Esophagus (tissue), 2 donors: ENCODE results near the gene CKS1B. TPM values are rescaled to one million over a fixed set of nuclear protein-coding genes. Genes with fewer than 3 reads are reported as not detected.

ENCODE experiments used
- H3K27ac ChIP-seq, 2 donors: one replicate each; pipeline ENCODE4 v1.5.1; 2013; ENCODE audit warnings: low read depth in 2 of 2, mild to moderate bottlenecking in 2 of 2, inconsistent platforms in 1 of 2, low read length in 1 of 2, moderate library complexity in 1 of 2
- H3K27me3 ChIP-seq, 2 donors: one replicate each; pipeline ENCODE4 v1.6.1; 2013; ENCODE audit warnings: low read length in 2 of 2, control low read depth in 1 of 2, mild to moderate bottlenecking in 1 of 2; ENCODE audit not compliant: insufficient read depth in 2 of 2, control insufficient read depth in 1 of 2
- H3K36me3 ChIP-seq, 2 donors: one replicate each; pipeline ENCODE4 v1.6.1; 2013; ENCODE audit warnings: low read length in 1 of 2; ENCODE audit not compliant: control insufficient read depth in 2 of 2, insufficient read depth in 2 of 2
- H3K4me1 ChIP-seq, 2 donors: one replicate each; pipeline ENCODE4 v1.6.1; 2013; ENCODE audit warnings: low read length in 1 of 2; ENCODE audit not compliant: control insufficient read depth in 2 of 2, insufficient read depth in 2 of 2
- H3K4me3 ChIP-seq, 2 donors: one replicate each; pipeline ENCODE4 v1.5.1; 2013; ENCODE audit warnings: low read length in 2 of 2, mild to moderate bottlenecking in 2 of 2, low read depth in 1 of 2, moderate library complexity in 1 of 2
- H3K9me3 ChIP-seq, 2 donors: one replicate each; pipeline ENCODE4 v1.6.1; 2013; ENCODE audit warnings: mild to moderate bottlenecking in 2 of 2, low read depth in 1 of 2, low read length in 1 of 2, moderate library complexity in 1 of 2; ENCODE audit not compliant: control insufficient read depth in 2 of 2, insufficient read depth in 1 of 2
- WGBS, 2 donors: extraction: QIAGEN DNeasy Blood & Tissue Kit; methylation state at CpG; one replicate each; pipeline ENCODE4 v1.1.7; 2013; 5-methylcytosine and 5-hydroxymethylcytosine counted together
- polyA plus RNA-seq, 2 donors: library from polyadenylated mRNA; stranded (reverse); fragments of 200-250 nt; gene quantifications; one replicate each; pipeline ENCODE4 v1.2.3, GENCODE V29; 2013
- donor health status: healthy with polysubstance abuse.
- donor health status: Bipolar disorder and iron deficiency.

The CKS1B gene
- polyA plus RNA-seq, 2 donors: 8.9 to 74.3 TPM

GRCh38 chr1:154937988-154938386, 36.5 kb upstream of the CKS1B start:
- peaks cover 12 to 20% of the 10 kb centered on the region in 2 donors for H3K4me1 ChIP-seq
- no peaks in the 10 kb centered on the region for H3K9me3 ChIP-seq
- no peaks in the 10 kb centered on the region for H3K36me3 ChIP-seq
- H3K27me3 ChIP-seq: no peaks in the 10 kb centered on the region
- peak overlapping the region; percentile 99 to 100 for H3K27ac ChIP-seq
- H3K4me3 ChIP-seq: peak overlapping the region in 1 of 2 donors; percentile 62
- 64 to 66% methylated on average over 8 of the region's 8 CpGs for WGBS, 2 donors

GRCh38 chr1:154938604-154939399, 35.7 kb upstream of the CKS1B start:
- no peaks in the 10 kb centered on the region for H3K36me3 ChIP-seq
- 85 to 93% methylated on average over 7 of the region's 7 CpGs for WGBS, 2 donors
- H3K27ac ChIP-seq: peak overlapping the region; percentile 99 to 100
- H3K4me1 ChIP-seq: peaks cover 12 to 20% of the 10 kb centered on the region in 2 donors
- H3K9me3 ChIP-seq: no peaks in the 10 kb centered on the region
- H3K4me3 ChIP-seq: no peak overlapping the region
- H3K27me3 ChIP-seq: no peaks in the 10 kb centered on the region

- H3K9me3 ChIP-seq: no peaks in the 10 kb centered on the region
- peaks cover 10 to 20% of the 10 kb centered on the region in 2 donors for H3K4me1 ChIP-seq
- H3K27me3 ChIP-seq: no peaks in the 10 kb centered on the region
- 80 to 82% methylated on average over 1 of the region's 1 CpG for WGBS, 2 donors
- H3K4me3 ChIP-seq: no peak overlapping the region
- no peaks in the 10 kb centered on the region for H3K36me3 ChIP-seq
- H3K27ac ChIP-seq: peak overlapping the region; percentile 42 to 100
These were observed 34.3 kb upstream of the CKS1B start for GRCh38 chr1:154940213-154940560.

GRCh38 chr1:154940651-154941194, 33.8 kb upstream of the CKS1B start:
- WGBS, 2 donors: 64% methylated on average over 8 of the region's 8 CpGs
- Histone ChIP-seq H3K36me3 (peaks cover 0 to 2% of the 10 kb centered on the region in 2 donors), H3K27ac (peak overlapping the region; percentile 42 to 100), H3K27me3 (no peaks in the 10 kb centered on the region), H3K4me3 (no peak overlapping the region), H3K9me3 (no peaks in the 10 kb centered on the region), H3K4me1 (peaks cover 8 to 20% of the 10 kb centered on the region in 2 donors)

GRCh38 chr1:154941333-154942013, 33.0 kb upstream of the CKS1B start:
- 66 to 75% methylated on average over 5 of the region's 5 CpGs for WGBS, 2 donors
- no peaks in the 10 kb centered on the region for H3K27me3 ChIP-seq
- H3K4me1 ChIP-seq: peaks cover 8 to 16% of the 10 kb centered on the region in 2 donors

GRCh38 chr1:154943649-154944400, 30.7 kb upstream of the CKS1B start:
- peaks cover 8 to 13% of the 10 kb centered on the region in 2 donors for H3K4me1 ChIP-seq
- WGBS, 2 donors: 36 to 40% methylated on average over 6 of the region's 6 CpGs

More at GRCh38 chr1:154941333-154942013, 33.0 kb upstream of the CKS1B start:
- no peaks in the 10 kb centered on the region for H3K9me3 ChIP-seq
- H3K4me3 ChIP-seq: no peak overlapping the region
- H3K27ac ChIP-seq: peak overlapping the region; percentile 29 to 80
- H3K36me3 ChIP-seq: peaks cover 0 to 8% of the 10 kb centered on the region in 2 donors

GRCh38 chr1:154944401-154945159, 29.9 kb upstream of the CKS1B start:
- Histone ChIP-seq H3K36me3 (peaks cover 4 to 24% of the 10 kb centered on the region in 2 donors), H3K27ac (peak overlapping the region in 1 of 2 donors; percentile 18), H3K27me3 (no peaks in the 10 kb centered on the region), H3K4me3 (no peak overlapping the region), H3K4me1 (peaks cover 8 to 13% of the 10 kb centered on the region in 2 donors), H3K9me3 (no peaks in the 10 kb centered on the region)
- WGBS, 2 donors: 41 to 52% methylated on average over 9 of the region's 9 CpGs

More at GRCh38 chr1:154943649-154944400, 30.7 kb upstream of the CKS1B start:
- no peaks in the 10 kb centered on the region for H3K9me3 ChIP-seq
- no peak overlapping the region for H3K4me3 ChIP-seq
- peaks cover 4 to 24% of the 10 kb centered on the region in 2 donors for H3K36me3 ChIP-seq
- no peaks in the 10 kb centered on the region for H3K27me3 ChIP-seq
- peak overlapping the region in 1 of 2 donors; percentile 18 for H3K27ac ChIP-seq

GRCh38 chr1:154945160-154945961, 29.1 kb upstream of the CKS1B start:
- 81 to 84% methylated on average over 15 of the region's 15 CpGs for WGBS, 2 donors
- peaks cover 3 to 8% of the 10 kb centered on the region in 2 donors for H3K4me1 ChIP-seq
- H3K27me3 ChIP-seq: no peaks in the 10 kb centered on the region
- H3K36me3 ChIP-seq: peaks cover 4 to 26% of the 10 kb centered on the region in 2 donors
- no peak overlapping the region for H3K27ac ChIP-seq
- H3K4me3 ChIP-seq: no peak overlapping the region
- no peaks in the 10 kb centered on the region for H3K9me3 ChIP-seq
